ENCODE results near the gene ZNF41.
"Not testable (repeated sequence)": the region's sequence is repeated elsewhere in the genome, so short reads cannot be mapped to it uniquely, and the experiment has no call there.

The ZNF41 gene

GRCh38 chrX:47482512-47483305 lies at the start of gene ZNF41:
Gene ZNF41 (minus strand): TSS chrX:47483222. CDS start chrX:47467481, 15,741 bp downstream.
- Histone ChIP-seq H3K9me3 (ENCODE audit: control insufficient read depth, insufficient read depth, low read length) (no peaks in the 10 kb centered on the region), H3K9ac (ENCODE audit: low read depth, low read length) (peak within 1 kb of the TSS; percentile 38), H3K4me1 (ENCODE audit: insufficient read depth, low read length) (peaks cover 3% of the 10 kb centered on the region), H3K36me3 (ENCODE audit: insufficient read depth, low read length) (no peaks in the 10 kb centered on the region)

- H3K9me3 ChIP-seq (ENCODE audit: control insufficient read depth, insufficient read depth, low read length), result no peaks in the 10 kb centered on the region
- H3K4me1 ChIP-seq (ENCODE audit: insufficient read depth, low read length), result no peaks in the 10 kb centered on the region
- H3K36me3 ChIP-seq (ENCODE audit: insufficient read depth, low read length), result no peaks in the 10 kb centered on the region
Observed at GRCh38 chrX:47530049-47530448, 47.0 kb upstream of the ZNF41 start.

GRCh38 chrX:47529548-47529947 lies 46.5 kb upstream of the ZNF41 start:
- Histone ChIP-seq H3K4me1 (ENCODE audit: insufficient read depth, low read length) (no peaks in the 10 kb centered on the region), H3K36me3 (ENCODE audit: insufficient read depth, low read length) (no peaks in the 10 kb centered on the region), H3K9ac (ENCODE audit: low read depth, low read length) (no peak overlapping the region), H3K9me3 (ENCODE audit: control insufficient read depth, insufficient read depth, low read length) (no peaks in the 10 kb centered on the region)

More at GRCh38 chrX:47530049-47530448, 47.0 kb upstream of the ZNF41 start:
- H3K9ac ChIP-seq (ENCODE audit: low read depth, low read length), result no peak overlapping the region

- H3K9me3 ChIP-seq (ENCODE audit: control insufficient read depth, insufficient read depth, low read length), result no peaks in the 10 kb centered on the region
- no peaks in the 10 kb centered on the region for H3K36me3 ChIP-seq (ENCODE audit: insufficient read depth, low read length)
- H3K4me1 ChIP-seq (ENCODE audit: insufficient read depth, low read length), result no peaks in the 10 kb centered on the region
- H3K9ac ChIP-seq (ENCODE audit: low read depth, low read length), result peak overlapping the region; percentile 51
Observed at GRCh38 chrX:47523713-47524166, 40.7 kb upstream of the ZNF41 start.

GRCh38 chrX:47523297-47523696 lies 40.3 kb upstream of the ZNF41 start:
- Histone ChIP-seq H3K9ac (ENCODE audit: low read depth, low read length) (peak overlapping the region; percentile 51), H3K9me3 (ENCODE audit: control insufficient read depth, insufficient read depth, low read length) (no peaks in the 10 kb centered on the region), H3K36me3 (ENCODE audit: insufficient read depth, low read length) (no peaks in the 10 kb centered on the region), H3K4me1 (ENCODE audit: insufficient read depth, low read length) (no peaks in the 10 kb centered on the region)

- Histone ChIP-seq H3K9ac (ENCODE audit: low read depth, low read length) (no peak overlapping the region), H3K36me3 (ENCODE audit: insufficient read depth, low read length) (no peaks in the 10 kb centered on the region), H3K4me1 (ENCODE audit: insufficient read depth, low read length) (no peaks in the 10 kb centered on the region), H3K9me3 (ENCODE audit: control insufficient read depth, insufficient read depth, low read length) (no peaks in the 10 kb centered on the region)
Observed at GRCh38 chrX:47518144-47518543, 35.1 kb upstream of the ZNF41 start.

- Histone ChIP-seq H3K36me3 (ENCODE audit: insufficient read depth, low read length) (no peaks in the 10 kb centered on the region), H3K4me1 (ENCODE audit: insufficient read depth, low read length) (no peaks in the 10 kb centered on the region), H3K9me3 (ENCODE audit: control insufficient read depth, insufficient read depth, low read length) (no peaks in the 10 kb centered on the region), H3K9ac (ENCODE audit: low read depth, low read length) (no peak overlapping the region)
Observed at GRCh38 chrX:47515941-47516665, 33.1 kb upstream of the ZNF41 start.

GRCh38 chrX:47514533-47515235 lies 31.7 kb upstream of the ZNF41 start:
- Histone ChIP-seq H3K4me1 (ENCODE audit: insufficient read depth, low read length) (no peaks in the 10 kb centered on the region), H3K36me3 (ENCODE audit: insufficient read depth, low read length) (no peaks in the 10 kb centered on the region), H3K9ac (ENCODE audit: low read depth, low read length) (no peak overlapping the region), H3K9me3 (ENCODE audit: control insufficient read depth, insufficient read depth, low read length) (no peaks in the 10 kb centered on the region)

GRCh38 chrX:47513034-47513965 lies 30.3 kb upstream of the ZNF41 start:
- not testable (repeated sequence) for H3K4me1 ChIP-seq (ENCODE audit: insufficient read depth, low read length); H3K9me3 ChIP-seq (ENCODE audit: control insufficient read depth, insufficient read depth, low read length); H3K36me3 ChIP-seq (ENCODE audit: insufficient read depth, low read length)
- peak overlapping the region; percentile 44 for H3K9ac ChIP-seq (ENCODE audit: low read depth, low read length)

GRCh38 chrX:47512383-47512782 lies 29.4 kb upstream of the ZNF41 start:
- not testable (repeated sequence) for H3K9ac ChIP-seq (ENCODE audit: low read depth, low read length); H3K9me3 ChIP-seq (ENCODE audit: control insufficient read depth, insufficient read depth, low read length); H3K36me3 ChIP-seq (ENCODE audit: insufficient read depth, low read length); H3K4me1 ChIP-seq (ENCODE audit: insufficient read depth, low read length)

- no peaks in the 10 kb centered on the region for H3K9me3 ChIP-seq (ENCODE audit: control insufficient read depth, insufficient read depth, low read length)
- 0 out of 2 replicates have a peak, but pooled peaks cover 8% of the 10 kb centered on the region for H3K4me1 ChIP-seq (ENCODE audit: insufficient read depth, low read length)
- no peak overlapping the region for H3K9ac ChIP-seq (ENCODE audit: low read depth, low read length)
- H3K36me3 ChIP-seq (ENCODE audit: insufficient read depth, low read length), result no peaks in the 10 kb centered on the region
Observed at GRCh38 chrX:47507153-47507867, 24.3 kb upstream of the ZNF41 start.

- H3K4me1 ChIP-seq (ENCODE audit: insufficient read depth, low read length), result peaks cover 33% of the 10 kb centered on the region
- no peaks in the 10 kb centered on the region for H3K36me3 ChIP-seq (ENCODE audit: insufficient read depth, low read length)
- H3K9me3 ChIP-seq (ENCODE audit: control insufficient read depth, insufficient read depth, low read length), result no peaks in the 10 kb centered on the region
- no peak overlapping the region for H3K9ac ChIP-seq (ENCODE audit: low read depth, low read length)
Observed at GRCh38 chrX:47503151-47503550, 20.1 kb upstream of the ZNF41 start.

Measured in ES-I3 (cell line).